ENCODE measurements around the gene GDF15.

- TF ChIP-seq CTCF (IDR thresholded peaks at IDR 0.05) = no peak
- no peak for TF ChIP-seq POLR2A (IDR thresholded peaks at IDR 0.05)
These were observed 26.8 kb downstream of the GDF15 start for GRCh38 chr19:18412610-18413239.

All from esophagus squamous epithelium (tissue), 4 donors.